Measurements from ENCODE around the gene ZNF444.
"Not testable (repeated sequence)": the region's sequence is repeated elsewhere in the genome, so short reads cannot be mapped to it uniquely, and the experiment has no call there.

Gene ZNF444

GRCh38 chr19:56140583-56141416 lies at the start of gene ZNF444:
Gene ZNF444 (plus strand): TSS chr19:56141287. CDS start chr19:56146912, 5,625 bp downstream.
- DNase-seq: peak; percentile 98

- DNase-seq: no peak
Measured at GRCh38 chr19:56091751-56092546, 49.1 kb upstream of the ZNF444 start.

GRCh38 chr19:56092685-56093631 lies 48.1 kb upstream of the ZNF444 start:
- DNase-seq: no peak

GRCh38 chr19:56094449-56094848 lies 46.6 kb upstream of the ZNF444 start:
- DNase-seq: no peak

- DNase-seq: no peak
Measured at GRCh38 chr19:56096665-56097064, 44.4 kb upstream of the ZNF444 start.

- no peak for DNase-seq
Measured at GRCh38 chr19:56097306-56097705, 43.8 kb upstream of the ZNF444 start.

GRCh38 chr19:56097776-56098175 lies 43.3 kb upstream of the ZNF444 start:
- no peak for DNase-seq

GRCh38 chr19:56098237-56098636 lies 42.9 kb upstream of the ZNF444 start:
- not testable (repeated sequence) for DNase-seq

- DNase-seq: no peak
Measured at GRCh38 chr19:56098731-56099568, 42.1 kb upstream of the ZNF444 start.

GRCh38 chr19:56099638-56100539 lies 41.2 kb upstream of the ZNF444 start:
- no peak for DNase-seq

- no peak for DNase-seq
Measured at GRCh38 chr19:56101095-56101494, 40.0 kb upstream of the ZNF444 start.

GRCh38 chr19:56101746-56102535 lies 39.1 kb upstream of the ZNF444 start:
- DNase-seq: no peak

- DNase-seq: no peak
Measured at GRCh38 chr19:56103027-56103614, 38.0 kb upstream of the ZNF444 start.

GRCh38 chr19:56104423-56104822 lies 36.7 kb upstream of the ZNF444 start:
- DNase-seq: no peak

GRCh38 chr19:56105090-56105701 lies 35.9 kb upstream of the ZNF444 start:
- DNase-seq: peak; percentile 24

GRCh38 chr19:56105831-56106396 lies 35.2 kb upstream of the ZNF444 start:
- not testable (repeated sequence) for DNase-seq

- DNase-seq: no peak
Measured at GRCh38 chr19:56106397-56106849, 34.7 kb upstream of the ZNF444 start.

- DNase-seq: no peak
Measured at GRCh38 chr19:56106993-56107392, 34.1 kb upstream of the ZNF444 start.
